Effector memory CD4-positive, alpha-beta T cell (primary cell): Measurements from ENCODE around the gene DTL.
A peak's percentile ranks its signal among the peaks of the same experiment; 100 is the strongest.

Source experiments
- DNase-seq, 3 donors: peaks; one replicate each; pipeline ENCODE4 v3.0.0-alpha.2; 2020
- H3K27ac ChIP-seq: 2 replicates; pipeline ENCODE4 v1.7.0; 2013; ENCODE audit warnings: mild to moderate bottlenecking, low read length, moderate library complexity; ENCODE audit not compliant: insufficient read depth, poor library complexity, severe bottlenecking
- H3K27me3 ChIP-seq: replicated peaks from 2 replicates; pipeline ENCODE4 v1.7.0; 2013; ENCODE audit warnings: mild to moderate bottlenecking, low read length; ENCODE audit not compliant: insufficient read depth, control insufficient read depth, poor library complexity, severe bottlenecking
- H3K36me3 ChIP-seq: 2 replicates; pipeline ENCODE4 v1.7.0; 2013; ENCODE audit warnings: mild to moderate bottlenecking, low read length, moderate library complexity; ENCODE audit not compliant: control insufficient read depth, insufficient read depth
- H3K4me1 ChIP-seq: 2 replicates; pipeline ENCODE4 v1.7.0; 2013; ENCODE audit warnings: low read length, mild to moderate bottlenecking; ENCODE audit not compliant: control insufficient read depth, insufficient read depth, poor library complexity, severe bottlenecking
- H3K4me3 ChIP-seq: 2 replicates; pipeline ENCODE4 v1.7.0; 2013; ENCODE audit warnings: low read length, low read depth, mild to moderate bottlenecking; ENCODE audit not compliant: insufficient read depth, poor library complexity, severe bottlenecking
- H3K9me3 ChIP-seq: 2 replicates; pipeline ENCODE4 v1.7.0; 2013; ENCODE audit warnings: mild to moderate bottlenecking, low read length, moderate library complexity; ENCODE audit not compliant: control insufficient read depth

The DTL gene

DNA sequence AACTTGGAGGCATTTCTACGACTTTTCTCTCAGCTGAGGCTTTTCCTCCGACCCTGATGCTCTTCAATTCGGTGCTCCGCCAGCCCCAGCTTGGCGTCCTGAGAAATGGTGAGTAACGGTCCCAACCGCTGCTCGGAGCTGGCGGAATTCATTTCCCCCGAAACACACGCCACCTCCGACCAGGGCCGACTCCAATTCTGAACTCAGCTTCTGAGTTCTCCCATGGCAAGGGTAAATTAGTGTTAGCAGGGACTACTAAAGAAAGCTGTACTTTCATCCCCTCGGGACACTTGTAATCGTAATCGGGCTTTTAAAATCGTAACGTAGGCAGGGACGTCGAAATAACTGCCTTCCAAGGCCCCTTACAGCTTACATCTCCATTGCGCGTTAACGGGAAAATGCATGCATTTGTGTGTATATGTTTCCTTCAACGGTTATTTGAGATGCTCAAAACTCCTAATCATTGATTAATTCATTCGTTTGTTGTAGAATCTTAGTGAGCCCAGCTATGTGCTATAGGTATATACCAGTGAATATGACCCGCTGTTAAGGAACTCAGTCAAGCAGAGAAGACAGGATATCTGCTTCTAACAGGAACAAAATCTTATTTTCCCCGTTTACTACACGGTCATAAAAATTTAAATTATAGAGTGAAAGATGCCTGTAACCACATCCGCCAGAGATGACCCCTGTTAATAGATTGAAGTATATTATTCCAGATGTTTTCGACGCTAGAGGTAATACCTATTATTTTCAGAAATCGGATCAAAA lies 472 bp downstream of the DTL start:
- H3K27me3 ChIP-seq: no peaks in the 10 kb centered on the region
- peaks cover 10% of the 10 kb centered on the region for H3K4me1 ChIP-seq
- H3K36me3 ChIP-seq: no peaks in the 10 kb centered on the region
- DNase-seq: no peak
- no peaks in the 10 kb centered on the region for H3K9me3 ChIP-seq
- peak overlapping the region; percentile 23 for H3K27ac ChIP-seq
- peak overlapping the region; percentile 64 for H3K4me3 ChIP-seq

DNA sequence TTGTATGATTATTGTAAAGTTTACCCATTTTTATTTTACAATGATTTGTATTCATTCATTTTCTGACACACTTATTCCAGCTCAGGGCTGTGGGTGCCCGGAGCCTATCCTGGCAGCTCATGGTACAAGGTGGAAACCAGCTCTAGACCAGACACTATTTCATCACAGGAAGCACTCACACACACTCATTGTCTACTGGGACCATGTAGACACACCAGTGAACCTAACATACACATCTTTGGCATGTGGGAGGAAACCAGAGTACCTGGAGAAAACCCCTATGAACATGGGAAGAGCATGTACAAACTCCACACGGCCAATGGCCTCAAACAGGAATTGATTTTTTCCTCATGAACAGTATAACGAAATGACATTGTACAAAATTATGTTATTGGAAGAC lies 2.4 kb downstream of the DTL start:
- Histone ChIP-seq H3K4me3 (no peak overlapping the region), H3K9me3 (no peaks in the 10 kb centered on the region), H3K27ac (no peak overlapping the region), H3K36me3 (no peaks in the 10 kb centered on the region), H3K27me3 (no peaks in the 10 kb centered on the region), H3K4me1 (peaks cover 10% of the 10 kb centered on the region)
- peak in 1 of 3 donors; percentile 0 for DNase-seq

DNA sequence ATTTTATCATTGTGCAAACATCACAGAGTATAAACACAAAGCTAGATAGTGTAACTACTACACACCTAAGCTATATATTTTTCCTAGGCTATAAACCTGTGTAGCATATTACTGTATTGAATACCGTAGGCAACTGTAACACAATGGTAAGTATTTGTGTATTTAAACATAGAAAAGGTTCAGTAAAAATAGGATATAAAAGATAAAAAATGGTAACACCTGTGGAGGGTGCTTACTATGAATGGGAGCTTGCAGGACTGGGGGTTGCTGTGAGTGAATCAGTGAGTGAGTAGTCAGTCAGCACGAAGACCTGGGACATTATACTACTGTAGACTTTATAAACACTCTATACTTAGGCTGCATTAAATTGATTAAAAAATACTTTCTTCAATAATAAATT lies 4.1 kb downstream of the DTL start:
- peaks cover 10% of the 10 kb centered on the region for H3K4me1 ChIP-seq

GRCh38 chr1:212040629-212041412 lies 5.3 kb downstream of the DTL start:
- no peaks in the 10 kb centered on the region for H3K9me3 ChIP-seq
- no peak overlapping the region for H3K27ac ChIP-seq
- no peaks in the 10 kb centered on the region for H3K27me3 ChIP-seq
- no peaks in the 10 kb centered on the region for H3K36me3 ChIP-seq
- H3K4me1 ChIP-seq: peaks cover 9% of the 10 kb centered on the region
- H3K4me3 ChIP-seq: peak overlapping the region; percentile 22
- no peak for DNase-seq

More for the DNA sequence above, 4.1 kb downstream of the DTL start:
- Histone ChIP-seq H3K4me3 (no peak overlapping the region), H3K9me3 (no peaks in the 10 kb centered on the region), H3K27ac (no peak overlapping the region), H3K36me3 (no peaks in the 10 kb centered on the region), H3K27me3 (no peaks in the 10 kb centered on the region)
- no peak for DNase-seq

DNA sequence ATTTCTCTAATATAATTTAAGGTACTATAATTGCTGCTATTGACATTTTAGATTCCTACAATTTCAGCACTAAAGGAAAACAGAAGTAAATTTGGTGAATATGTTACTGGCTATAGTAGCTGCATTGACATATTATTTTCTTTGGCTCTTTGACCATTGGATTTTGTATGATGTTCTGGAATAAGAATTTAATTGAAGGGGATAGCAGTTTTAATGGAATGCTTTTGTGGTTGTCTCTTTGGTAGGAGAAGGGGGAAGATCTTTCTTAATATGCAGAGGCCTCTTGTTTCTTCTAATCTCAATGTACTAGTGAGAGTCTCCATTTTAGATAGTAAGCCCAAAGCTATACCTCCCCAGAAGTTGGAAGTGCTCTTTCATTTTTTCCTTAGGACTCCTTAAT lies 6.9 kb downstream of the DTL start:
- no peaks in the 10 kb centered on the region for H3K9me3 ChIP-seq
- DNase-seq: no peak
- no peak overlapping the region for H3K4me3 ChIP-seq

GRCh38 chr1:212044851-212045250 lies 9.3 kb downstream of the DTL start:
- no peaks in the 10 kb centered on the region for H3K4me1 ChIP-seq
- no peak for DNase-seq
- no peak overlapping the region for H3K27ac ChIP-seq
- H3K4me3 ChIP-seq: no peak overlapping the region
- no peaks in the 10 kb centered on the region for H3K9me3 ChIP-seq
- no peaks in the 10 kb centered on the region for H3K27me3 ChIP-seq
- H3K36me3 ChIP-seq: no peaks in the 10 kb centered on the region

More for the DNA sequence above, 6.9 kb downstream of the DTL start:
- Histone ChIP-seq H3K27ac (no peak overlapping the region), H3K36me3 (no peaks in the 10 kb centered on the region), H3K4me1 (no peaks in the 10 kb centered on the region), H3K27me3 (no peaks in the 10 kb centered on the region)

DNA sequence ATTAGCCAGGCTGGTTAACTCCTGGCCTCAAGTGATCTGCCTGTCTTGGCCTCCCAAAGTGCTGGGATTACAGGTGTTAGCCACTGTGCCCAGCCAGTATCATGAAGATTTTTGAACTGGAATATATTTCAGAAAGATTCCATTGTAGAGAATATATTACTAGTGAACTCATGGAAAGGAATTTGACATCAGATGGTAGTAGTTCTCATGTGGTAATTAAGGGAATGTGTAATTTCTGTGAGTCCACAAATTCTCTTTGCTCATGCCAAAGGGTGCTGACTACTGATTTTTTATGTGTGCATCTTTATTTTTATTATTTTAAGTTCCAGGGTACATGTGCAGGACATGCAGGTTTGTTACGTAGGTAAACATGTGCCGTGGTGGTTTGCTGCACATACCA lies 10.4 kb downstream of the DTL start:
- Histone ChIP-seq H3K9me3 (no peaks in the 10 kb centered on the region), H3K4me3 (no peak overlapping the region), H3K4me1 (no peaks in the 10 kb centered on the region), H3K27me3 (no peaks in the 10 kb centered on the region), H3K27ac (no peak overlapping the region), H3K36me3 (no peaks in the 10 kb centered on the region)
- no peak for DNase-seq

DNA sequence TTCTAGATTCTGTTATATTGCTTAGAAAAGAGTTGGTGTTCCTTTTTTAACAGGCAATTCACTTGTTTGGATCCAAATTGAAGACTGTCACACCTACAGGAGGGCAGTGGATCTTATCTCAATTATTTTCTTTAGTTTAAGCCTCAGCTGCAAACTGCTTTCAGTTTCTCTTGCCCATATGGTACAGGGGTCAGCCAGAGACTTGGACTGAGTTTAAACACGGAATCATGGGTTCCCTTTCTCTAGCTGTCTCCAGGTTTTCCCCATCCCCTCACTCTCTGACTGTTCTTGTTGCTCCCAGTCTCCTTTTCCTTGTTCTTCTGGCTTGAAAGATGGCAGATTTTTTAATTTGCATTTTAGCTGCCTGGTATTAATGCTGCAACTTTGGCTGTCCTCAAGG lies 18.4 kb downstream of the DTL start:
- DNase-seq: no peak
- Histone ChIP-seq H3K27me3 (no peaks in the 10 kb centered on the region), H3K36me3 (no peaks in the 10 kb centered on the region), H3K4me1 (no peaks in the 10 kb centered on the region), H3K27ac (no peak overlapping the region), H3K4me3 (no peak overlapping the region), H3K9me3 (no peaks in the 10 kb centered on the region)

GRCh38 chr1:212055333-212055732 lies 19.8 kb downstream of the DTL start:
- H3K27me3 ChIP-seq: no peaks in the 10 kb centered on the region
- H3K4me1 ChIP-seq: no peaks in the 10 kb centered on the region
- no peaks in the 10 kb centered on the region for H3K36me3 ChIP-seq
- DNase-seq: no peak
- no peak overlapping the region for H3K27ac ChIP-seq
- H3K9me3 ChIP-seq: no peaks in the 10 kb centered on the region
- no peak overlapping the region for H3K4me3 ChIP-seq
